Activated T-cell treated with anti-CD3 and anti-CD28 coated beads, Interleukin-2, amount 50 U/mL, for 72 hours (primary cell): ENCODE measurements around the gene PDZD2. TPM values are rescaled to one million over a fixed set of nuclear protein-coding genes. Genes with fewer than 3 reads are reported as not detected.

Experiments used
- ATAC-seq, 2 donors: fragments of 150-1000 bp; cut with Tn5 transposase; replicated peaks in 1 of 2; 2 replicates each; pipeline ENCODE4 v1.10.0; 2021; ENCODE audit warnings: moderate library complexity in 2 of 2, mild to moderate bottlenecking in 1 of 2
- DNase-seq, 2 donors: peaks; one replicate each; pipeline ENCODE4 v3.0.0; 2021 to 2022; ENCODE audit warnings: mixed read lengths in 1 of 2
- H3K27ac Mint-ChIP-seq: one replicate; pipeline ENCODE4 v1.8.0; 2022; ENCODE audit warnings: mild to moderate bottlenecking, moderate library complexity, mixed read lengths
- H3K27me3 Mint-ChIP-seq: one replicate; pipeline ENCODE4 v1.8.0; 2022; ENCODE audit warnings: low read depth, mixed read lengths
- H3K36me3 Mint-ChIP-seq, 2 donors: one replicate each; pipeline ENCODE4 v1.8.0; 2022; ENCODE audit warnings: mixed read lengths in 2 of 2, mild to moderate bottlenecking in 1 of 2; ENCODE audit not compliant: insufficient read depth in 2 of 2
- H3K4me1 Mint-ChIP-seq: one replicate; pipeline ENCODE4 v1.8.0; 2022; ENCODE audit warnings: low read depth, mixed read lengths
- H3K4me3 Mint-ChIP-seq, 2 donors: one replicate each; pipeline ENCODE4 v1.8.0; 2022; ENCODE audit warnings: mild to moderate bottlenecking in 2 of 2, mixed read lengths in 2 of 2, moderate library complexity in 2 of 2
- H3K9me3 Mint-ChIP-seq, 2 donors: one replicate each; pipeline ENCODE4 v1.8.0; 2022; ENCODE audit warnings: mixed read lengths in 2 of 2
- total RNA-seq, 2 donors: library from RNA; stranded (reverse); gene quantifications; one replicate each; pipeline ENCODE4 v1.2.3, GENCODE V29; 2022

Gene PDZD2
- total RNA-seq, 2 donors from 2014 or later: 0.02 TPM; not detected in 1

DNA sequence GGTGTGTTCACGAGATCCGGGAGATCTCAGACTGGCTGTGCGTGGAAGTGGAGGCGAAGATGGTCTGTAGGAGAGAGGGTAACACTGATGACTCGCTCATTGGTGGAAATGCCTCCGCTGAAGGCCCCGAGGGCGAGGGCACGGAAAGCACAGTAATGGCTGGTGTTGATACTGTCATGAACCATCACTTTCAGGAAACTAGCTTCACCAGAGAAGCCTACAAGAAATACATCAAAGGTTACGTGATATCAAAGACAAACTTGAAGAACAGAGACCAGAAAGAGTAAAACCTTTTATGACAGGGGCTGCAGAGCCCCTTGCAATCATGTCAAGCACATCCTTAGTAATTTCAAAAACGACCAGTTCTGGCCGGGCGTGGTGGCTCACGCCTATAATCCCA, 269.5 kb downstream of the PDZD2 start:
- ATAC-seq: peak in 1 of 2 donors; percentile 13
- Mint-ChIP-seq H3K4me3 (no peak overlapping the region), H3K9me3 (peaks cover 0 to 2% of the 10 kb centered on the region in 2 donors), H3K27ac (no peak overlapping the region), H3K36me3 (no peaks in the 10 kb centered on the region), H3K27me3 (no peaks in the 10 kb centered on the region), H3K4me1 (peaks cover 6% of the 10 kb centered on the region)
- DNase-seq: peak in 1 of 2 donors; percentile 1

DNA sequence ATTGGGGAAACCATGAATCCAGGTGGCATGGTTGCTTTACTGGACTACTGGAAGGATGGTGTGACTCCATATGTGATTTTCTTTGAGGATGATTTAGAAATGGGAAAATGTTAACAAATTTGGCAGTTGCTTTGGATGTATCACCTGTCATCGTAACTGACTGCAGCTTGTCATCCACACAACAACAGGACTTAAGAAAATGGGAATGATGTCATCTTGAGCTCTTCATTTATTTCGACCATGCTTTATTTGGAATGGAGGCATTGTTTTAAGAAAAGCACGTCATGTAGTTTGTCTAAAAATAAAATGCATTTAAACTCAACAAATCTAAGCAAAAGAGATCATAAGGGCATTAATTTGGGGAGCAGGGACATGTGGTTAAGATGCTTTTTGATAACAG, 270.1 kb downstream of the PDZD2 start:
- H3K4me3 Mint-ChIP-seq: no peak overlapping the region
- H3K4me1 Mint-ChIP-seq: peaks cover 6% of the 10 kb centered on the region
- peaks cover 0 to 2% of the 10 kb centered on the region in 2 donors for H3K9me3 Mint-ChIP-seq
- no peak overlapping the region for H3K27ac Mint-ChIP-seq
- H3K36me3 Mint-ChIP-seq: no peaks in the 10 kb centered on the region
- DNase-seq (no peak), ATAC-seq (no peak)
- H3K27me3 Mint-ChIP-seq: no peaks in the 10 kb centered on the region

DNA sequence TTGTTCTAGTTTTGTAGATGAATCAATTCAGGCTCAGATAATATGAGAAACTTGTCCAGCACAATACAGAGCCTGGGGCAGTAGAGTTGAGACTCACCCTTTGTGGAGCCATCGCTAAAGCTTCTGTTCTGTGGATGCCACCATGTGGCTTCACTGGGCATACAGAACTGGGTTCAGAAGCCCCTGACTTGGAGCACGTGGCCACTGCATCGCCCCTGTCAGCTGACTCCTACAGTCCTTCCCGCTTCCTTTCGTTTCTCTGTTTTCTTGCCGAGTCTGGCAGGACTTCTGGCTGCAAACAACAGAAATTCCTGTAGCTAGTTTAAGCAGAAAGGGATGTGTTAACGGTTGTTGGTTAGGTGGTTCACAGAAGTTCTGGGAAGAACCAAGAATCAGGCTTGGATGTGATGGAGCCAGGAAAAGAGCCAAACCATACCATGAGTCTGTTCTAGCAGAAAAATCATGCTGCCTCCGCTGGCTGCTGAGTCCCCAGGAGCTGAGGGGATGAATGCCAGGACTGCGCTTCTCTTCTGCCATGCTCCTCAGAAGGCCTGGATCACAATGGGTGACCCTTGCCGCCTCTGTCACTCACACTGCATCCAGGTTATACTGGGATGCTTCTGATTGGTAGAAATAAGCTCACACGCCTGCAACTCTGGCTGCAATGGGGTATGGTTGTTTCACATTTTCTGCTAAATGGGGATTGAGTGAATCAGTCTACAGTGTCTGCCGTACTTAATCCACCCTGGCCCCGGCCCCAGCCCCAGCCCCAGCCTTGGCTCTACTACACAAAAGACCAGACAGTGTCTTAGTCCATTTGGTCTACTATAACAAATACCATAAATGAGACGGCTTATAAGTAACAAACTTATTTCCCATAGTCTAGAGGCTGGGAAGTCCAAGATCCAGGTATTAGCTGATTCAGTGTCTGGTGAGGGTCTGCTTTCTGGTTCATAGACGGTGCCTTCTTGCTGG, 272.6 kb downstream of the PDZD2 start:
- DNase-seq (no peak), ATAC-seq (no peak)
- Mint-ChIP-seq H3K4me3 (no peak overlapping the region), H3K4me1 (peaks cover 6% of the 10 kb centered on the region), H3K36me3 (no peaks in the 10 kb centered on the region), H3K27me3 (no peaks in the 10 kb centered on the region), H3K9me3 (peaks cover 0 to 2% of the 10 kb centered on the region in 2 donors), H3K27ac (no peak overlapping the region)

DNA sequence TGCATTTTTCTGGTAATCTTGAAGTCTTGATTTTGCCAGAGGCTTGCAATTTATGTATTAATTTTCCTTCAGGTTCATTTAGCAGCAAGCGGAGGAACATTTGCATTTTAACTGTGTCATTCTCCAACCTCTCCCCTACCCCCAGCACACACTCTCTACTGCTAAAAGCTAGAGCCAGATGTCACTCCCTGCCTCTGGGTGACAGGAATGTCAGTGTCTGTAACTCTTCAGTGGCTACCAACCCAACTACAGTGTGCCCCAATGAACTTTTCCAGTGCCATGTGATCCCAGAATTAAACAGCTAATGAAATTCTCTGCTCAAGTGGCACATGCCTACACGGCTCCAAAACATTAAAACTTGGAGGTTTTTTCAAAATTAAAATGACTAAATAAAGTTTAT, 274.9 kb downstream of the PDZD2 start:
- Mint-ChIP-seq H3K27me3 (no peaks in the 10 kb centered on the region), H3K27ac (no peak overlapping the region), H3K36me3 (no peaks in the 10 kb centered on the region), H3K4me1 (no peaks in the 10 kb centered on the region), H3K9me3 (no peaks in the 10 kb centered on the region), H3K4me3 (no peak overlapping the region)
- no peak for DNase-seq
- no peak for ATAC-seq

DNA sequence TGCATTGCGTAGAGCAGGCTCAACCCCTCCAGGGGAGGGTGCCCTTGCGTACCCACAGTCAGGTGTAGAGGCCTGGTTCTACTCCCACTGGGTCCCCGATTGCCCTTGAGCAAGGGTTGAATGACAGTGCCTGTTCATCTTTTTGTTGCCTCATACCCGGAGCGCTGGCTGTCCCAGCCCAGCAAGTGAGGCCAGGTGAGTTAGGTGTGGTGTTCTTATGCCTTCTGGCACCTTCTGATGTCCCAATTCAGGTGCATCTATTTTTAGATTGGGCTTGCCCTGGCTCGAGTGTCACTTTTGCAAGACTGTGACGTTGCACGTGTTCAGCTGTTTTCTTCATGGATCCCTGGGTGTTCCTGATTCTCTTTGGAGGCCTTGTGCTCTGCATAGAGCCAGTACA, 277.4 kb downstream of the PDZD2 start:
- no peaks in the 10 kb centered on the region for H3K36me3 Mint-ChIP-seq
- no peak overlapping the region for H3K4me3 Mint-ChIP-seq
- H3K27ac Mint-ChIP-seq: no peak overlapping the region
- no peak for ATAC-seq
- no peaks in the 10 kb centered on the region for H3K4me1 Mint-ChIP-seq
- H3K9me3 Mint-ChIP-seq: no peaks in the 10 kb centered on the region
- no peaks in the 10 kb centered on the region for H3K27me3 Mint-ChIP-seq
- no peak for DNase-seq

DNA sequence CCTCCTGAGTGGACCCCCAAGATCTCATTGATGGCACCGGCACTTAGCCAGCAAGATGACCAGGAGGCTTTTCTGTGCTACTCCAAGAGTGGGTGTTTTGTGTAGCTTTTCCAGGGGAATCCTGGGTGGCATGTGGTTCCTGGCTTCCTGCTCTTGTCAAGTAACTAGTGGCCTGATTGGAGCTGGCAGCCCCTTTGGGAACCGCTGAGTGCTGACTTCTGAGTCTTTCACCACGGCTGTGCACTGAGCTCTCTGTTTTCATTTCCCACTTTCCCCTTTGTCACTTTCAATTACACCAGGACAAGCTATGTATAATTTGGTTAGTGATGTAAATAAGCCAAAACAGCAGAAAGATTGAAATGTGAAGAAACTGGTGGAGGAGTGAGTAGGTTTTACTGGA, 279.8 kb downstream of the PDZD2 start:
- Mint-ChIP-seq H3K36me3 (no peaks in the 10 kb centered on the region), H3K27me3 (no peaks in the 10 kb centered on the region), H3K27ac (no peak overlapping the region), H3K4me1 (no peaks in the 10 kb centered on the region), H3K4me3 (no peak overlapping the region), H3K9me3 (no peaks in the 10 kb centered on the region)
- ATAC-seq: no peak
- DNase-seq: no peak

DNA sequence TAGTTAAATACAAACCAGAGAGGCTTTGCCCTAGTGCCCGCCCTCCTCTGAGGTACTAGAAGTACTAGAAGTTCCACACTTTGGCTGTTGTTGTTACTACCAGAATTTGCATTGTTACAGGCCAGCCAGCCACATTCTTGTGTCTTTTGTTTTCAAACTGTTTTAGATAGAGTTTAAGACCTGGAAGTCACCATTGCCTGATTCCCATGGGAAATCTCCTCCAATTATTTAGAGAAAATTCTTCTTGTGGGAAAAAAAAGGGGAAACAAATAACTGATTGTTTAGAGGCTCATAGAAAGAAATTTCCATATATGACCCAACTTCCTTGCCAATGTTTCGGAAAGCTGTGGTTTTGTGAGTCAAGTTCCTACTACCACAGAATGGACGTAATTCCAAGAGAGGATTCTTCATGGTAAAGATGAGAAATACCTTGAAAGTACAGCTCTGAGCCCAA, 282.9 kb downstream of the PDZD2 start:
- no peaks in the 10 kb centered on the region for H3K9me3 Mint-ChIP-seq
- ATAC-seq: no peak

DNA sequence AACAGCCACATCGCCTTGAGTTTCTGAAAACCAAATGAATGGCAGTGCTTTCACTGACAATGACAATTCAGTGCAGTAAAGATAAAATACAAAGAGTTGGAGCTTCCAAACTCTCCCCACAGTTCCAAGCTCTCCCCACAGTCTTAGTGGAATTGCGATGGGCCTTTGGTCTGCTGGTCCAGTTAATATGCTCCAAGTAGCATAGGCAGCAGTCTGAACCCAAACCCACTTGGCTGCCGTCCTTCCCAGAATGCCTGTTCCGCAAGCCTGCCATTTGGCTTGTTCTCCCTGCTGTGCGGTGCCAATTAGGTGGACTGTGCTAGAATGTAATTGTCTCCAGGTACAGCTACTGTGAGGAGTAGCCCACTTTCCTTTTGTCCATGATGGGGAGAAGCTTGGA, 285.1 kb downstream of the PDZD2 start:
- Mint-ChIP-seq H3K4me1 (no peaks in the 10 kb centered on the region), H3K9me3 (no peaks in the 10 kb centered on the region), H3K4me3 (no peak overlapping the region), H3K36me3 (no peaks in the 10 kb centered on the region), H3K27ac (no peak overlapping the region), H3K27me3 (no peaks in the 10 kb centered on the region)
- DNase-seq (no peak), ATAC-seq (no peak)

More for the DNA sequence above, 282.9 kb downstream of the PDZD2 start:
- no peak overlapping the region for H3K4me3 Mint-ChIP-seq
- H3K36me3 Mint-ChIP-seq: no peaks in the 10 kb centered on the region
- H3K27me3 Mint-ChIP-seq: no peaks in the 10 kb centered on the region
- DNase-seq: no peak
- H3K27ac Mint-ChIP-seq: no peak overlapping the region
- H3K4me1 Mint-ChIP-seq: no peaks in the 10 kb centered on the region

DNA sequence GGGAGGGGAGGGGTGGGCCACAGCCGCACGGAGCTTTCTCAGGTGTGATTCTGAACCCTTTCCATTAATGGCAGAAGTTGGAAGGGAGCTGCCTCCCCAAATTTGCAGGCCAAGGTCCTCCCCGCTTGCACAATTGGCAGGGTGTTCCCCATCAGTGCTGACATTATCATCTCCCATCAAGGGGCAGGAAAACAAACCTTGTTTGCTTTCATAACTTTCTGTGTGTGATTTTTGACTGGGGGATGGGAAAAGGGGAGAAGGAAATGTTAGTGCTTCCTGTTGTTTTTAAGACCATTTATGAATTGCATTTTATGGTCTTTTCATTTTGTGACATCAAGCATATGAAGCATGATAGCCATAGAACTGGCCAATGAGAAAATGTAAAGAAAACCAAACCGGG, 292.9 kb downstream of the PDZD2 start:
- Mint-ChIP-seq H3K9me3 (no peaks in the 10 kb centered on the region), H3K27ac (no peak overlapping the region), H3K36me3 (no peaks in the 10 kb centered on the region), H3K27me3 (no peaks in the 10 kb centered on the region), H3K4me1 (no peaks in the 10 kb centered on the region), H3K4me3 (no peak overlapping the region)
- no peak for ATAC-seq
- no peak for DNase-seq

DNA sequence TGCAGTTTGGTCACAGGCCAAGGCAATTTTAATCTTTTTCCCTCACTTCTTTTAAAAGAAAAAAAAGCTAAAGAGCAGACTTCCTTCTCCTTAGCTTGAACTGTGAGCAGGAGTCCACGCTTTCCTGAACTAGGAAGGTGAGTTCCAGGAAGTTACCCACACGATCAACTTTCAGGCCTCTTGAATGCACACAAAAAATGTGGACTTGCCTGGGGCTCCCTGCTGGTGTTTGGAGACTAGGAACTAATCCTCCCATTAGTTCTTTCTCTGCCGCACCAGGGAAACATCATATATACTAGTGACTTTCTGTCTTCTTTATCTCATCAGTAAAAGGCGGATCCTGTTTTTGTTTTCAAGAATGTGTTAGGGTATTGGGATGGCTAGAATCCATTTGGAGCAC, 295.2 kb downstream of the PDZD2 start:
- Mint-ChIP-seq H3K4me1 (no peaks in the 10 kb centered on the region), H3K27ac (no peak overlapping the region), H3K36me3 (no peaks in the 10 kb centered on the region), H3K4me3 (no peak overlapping the region), H3K9me3 (peaks cover 2 to 3% of the 10 kb centered on the region in 2 donors), H3K27me3 (no peaks in the 10 kb centered on the region)
- DNase-seq (no peak), ATAC-seq (no peak)

DNA sequence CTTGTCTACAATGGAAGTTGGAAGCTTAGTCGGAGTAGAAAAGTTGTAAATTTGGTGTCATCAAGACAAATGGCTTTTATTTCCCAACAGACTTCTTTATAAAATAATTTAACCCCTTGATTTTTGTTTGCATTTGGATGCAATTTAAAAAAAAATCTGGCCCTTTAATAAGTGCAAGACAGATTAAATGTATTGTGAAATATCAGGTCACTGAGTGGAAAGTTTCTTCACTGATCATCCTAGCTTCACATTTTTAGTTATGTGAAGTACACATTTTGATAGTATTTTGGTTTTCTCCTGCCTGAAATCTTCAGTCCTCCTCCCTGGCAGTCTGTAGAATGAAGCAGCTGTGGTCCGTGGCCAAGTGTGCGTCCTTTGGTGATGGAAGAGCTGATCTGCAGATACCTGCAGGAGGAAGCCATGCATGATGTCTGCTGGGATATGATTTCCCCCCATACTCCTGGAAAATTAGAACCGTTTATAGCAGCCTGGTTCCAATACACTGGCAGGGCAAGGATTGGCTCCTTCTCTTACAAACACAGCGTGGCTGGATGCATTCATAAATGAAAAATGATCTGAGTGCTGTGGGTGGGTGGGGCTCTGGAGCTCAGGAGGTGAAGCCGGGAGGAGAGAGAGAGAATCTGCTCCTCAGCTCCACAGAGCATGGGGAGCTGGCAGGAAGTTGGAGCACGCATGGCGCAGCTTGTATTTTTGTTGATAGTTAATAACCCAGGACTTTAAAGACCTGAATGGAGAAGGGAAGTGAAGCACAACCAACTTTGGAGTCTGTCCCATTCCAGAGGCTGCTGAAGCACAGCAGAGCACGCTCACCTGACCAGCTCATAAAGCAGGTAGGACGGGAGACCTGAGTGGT, 296.8 kb downstream of the PDZD2 start:
- Mint-ChIP-seq H3K27me3 (no peaks in the 10 kb centered on the region), H3K4me3 (no peak overlapping the region), H3K9me3 (peaks cover 2 to 3% of the 10 kb centered on the region in 2 donors), H3K27ac (no peak overlapping the region), H3K4me1 (no peaks in the 10 kb centered on the region), H3K36me3 (no peaks in the 10 kb centered on the region)
- no peak for ATAC-seq
- no peak for DNase-seq

DNA sequence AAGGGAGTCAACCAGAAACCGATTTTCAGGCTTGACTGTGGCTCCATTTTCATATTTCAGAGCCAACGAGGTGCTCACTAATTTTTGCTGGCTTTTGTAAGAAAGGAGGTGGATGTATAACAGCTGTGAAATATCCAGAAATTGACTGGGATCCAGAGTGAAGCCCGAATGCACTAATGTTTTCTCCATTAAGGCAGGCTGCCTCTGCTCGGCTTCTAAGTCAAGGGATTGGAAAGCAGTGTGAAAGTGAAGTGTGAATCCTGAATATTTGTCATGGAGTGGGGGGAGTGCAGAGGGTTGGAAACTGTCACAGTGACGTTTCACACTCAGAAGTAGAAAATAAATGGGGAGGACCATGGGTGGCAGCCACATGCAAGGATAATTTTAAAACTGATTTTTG, 297.8 kb downstream of the PDZD2 start:
- H3K4me3 Mint-ChIP-seq: no peak overlapping the region
- H3K27ac Mint-ChIP-seq: no peak overlapping the region
- no peaks in the 10 kb centered on the region for H3K36me3 Mint-ChIP-seq
- H3K27me3 Mint-ChIP-seq: no peaks in the 10 kb centered on the region
- DNase-seq: no peak
- no peaks in the 10 kb centered on the region for H3K4me1 Mint-ChIP-seq
- no peak for ATAC-seq
- H3K9me3 Mint-ChIP-seq: peaks cover 2 to 3% of the 10 kb centered on the region in 2 donors

DNA sequence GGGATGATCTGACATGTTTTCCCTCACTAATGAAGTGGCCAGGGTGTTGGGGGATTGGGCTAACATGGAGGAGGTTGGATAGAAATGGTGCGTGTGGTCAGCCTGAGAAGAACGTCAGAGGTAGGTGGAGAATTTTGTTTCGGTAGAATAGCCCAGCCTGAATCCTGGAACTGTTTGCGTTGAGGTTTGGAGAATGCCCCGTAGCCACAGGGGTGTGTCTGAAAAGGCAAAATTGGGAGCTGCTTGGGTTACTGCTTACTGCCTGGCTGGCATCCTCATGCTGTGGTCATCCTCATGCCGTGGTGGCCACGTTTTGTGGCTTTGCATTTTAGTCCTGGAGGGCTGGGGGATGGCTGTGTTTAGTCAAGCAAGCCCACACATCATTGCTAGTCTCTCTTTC, 298.3 kb downstream of the PDZD2 start:
- H3K27ac Mint-ChIP-seq: no peak overlapping the region
- H3K9me3 Mint-ChIP-seq: peaks cover 2 to 3% of the 10 kb centered on the region in 2 donors
- DNase-seq (no peak), ATAC-seq (no peak)
- no peaks in the 10 kb centered on the region for H3K27me3 Mint-ChIP-seq
- no peak overlapping the region for H3K4me3 Mint-ChIP-seq
- no peaks in the 10 kb centered on the region for H3K36me3 Mint-ChIP-seq
- H3K4me1 Mint-ChIP-seq: no peaks in the 10 kb centered on the region
